ENCODE results near the gene SGCA. TPM values are rescaled to one million over a fixed set of nuclear protein-coding genes. Genes with fewer than 3 reads are reported as not detected.

The SGCA gene
- total and polyA plus RNA-seq, 5 experiments from 2014 or later = 0.71 TPM; not detected in 4

- no peak for DNase-seq
- no peak for ATAC-seq
- Mint-ChIP-seq H3K4me3 (peak overlapping the region in 6 of 10 donors; percentile 81 to 93 (median 88)), H3K36me3 (no peaks in the 10 kb centered on the region), H3K4me1 (peaks cover 8 to 49% (median 46%) of the 10 kb centered on the region in 4 donors), H3K27me3 (no peaks in the 10 kb centered on the region), H3K27ac (peak overlapping the region in 9 of 10 donors; percentile 82 to 95 (median 91)), H3K9me3 (no peaks in the 10 kb centered on the region)
- POLR2A ChIA-PET = interaction anchor here (0.7 to 7.8 kb wide), 7 partner anchors 9 to 59 kb away, joined by 3 to 90 read pairs (median 5); no protein-coding TSS in a partner anchor
Measured at GRCh38 chr17:50152736-50153135, 13.1 kb upstream of the SGCA start.

GRCh38 chr17:50153650-50154575 lies 11.9 kb upstream of the SGCA start:
- peak overlapping the region in 9 of 10 donors; percentile 53 to 89 (median 81) for H3K27ac Mint-ChIP-seq
- peaks cover 9 to 51% (median 49%) of the 10 kb centered on the region in 4 donors for H3K4me1 Mint-ChIP-seq
- no peak for DNase-seq
- H3K36me3 Mint-ChIP-seq = no peaks in the 10 kb centered on the region
- no peaks in the 10 kb centered on the region for H3K9me3 Mint-ChIP-seq
- no peak for ATAC-seq
- peak overlapping the region in 1 of 10 donors; percentile 45 for H3K4me3 Mint-ChIP-seq
- no peaks in the 10 kb centered on the region for H3K27me3 Mint-ChIP-seq
- POLR2A ChIA-PET = interaction anchor here (1.0 to 7.8 kb wide), 3 partner anchors 7 to 15 kb away, joined by 3 to 90 read pairs (median 53); no protein-coding TSS in a partner anchor

- no peaks in the 10 kb centered on the region for H3K36me3 Mint-ChIP-seq
- DNase-seq (no peak), ATAC-seq (no peak)
- no peaks in the 10 kb centered on the region for H3K27me3 Mint-ChIP-seq
- peaks cover 9 to 51% (median 49%) of the 10 kb centered on the region in 4 donors for H3K4me1 Mint-ChIP-seq
- H3K4me3 Mint-ChIP-seq = peak overlapping the region in 1 of 10 donors; percentile 45
- H3K9me3 Mint-ChIP-seq = no peaks in the 10 kb centered on the region
- POLR2A ChIA-PET = interaction anchor here (0.6 to 7.8 kb wide), 4 partner anchors 8 to 346 kb away, joined by 3 to 90 read pairs (median 4); no protein-coding TSS in a partner anchor
- peak overlapping the region in 8 of 10 donors; percentile 53 to 89 (median 82) for H3K27ac Mint-ChIP-seq
Measured at GRCh38 chr17:50154604-50155003, 11.2 kb upstream of the SGCA start.

GRCh38 chr17:50155115-50155819 lies 10.5 kb upstream of the SGCA start:
- H3K9me3 Mint-ChIP-seq = no peaks in the 10 kb centered on the region
- DNase-seq = no peak
- POLR2A ChIA-PET = interaction anchor here (0.6 to 7.8 kb wide), 3 partner anchors 9 to 345 kb away, joined by 3 to 90 read pairs (median 4); no protein-coding TSS in a partner anchor
- ATAC-seq = no peak
- no peaks in the 10 kb centered on the region for H3K27me3 Mint-ChIP-seq
- peaks cover 9 to 52% (median 49%) of the 10 kb centered on the region in 4 donors for H3K4me1 Mint-ChIP-seq
- H3K27ac Mint-ChIP-seq = peak overlapping the region in 9 of 10 donors; percentile 19 to 89 (median 81)
- H3K4me3 Mint-ChIP-seq = no peak overlapping the region
- no peaks in the 10 kb centered on the region for H3K36me3 Mint-ChIP-seq

- H3K36me3 Mint-ChIP-seq = no peaks in the 10 kb centered on the region
- H3K27me3 Mint-ChIP-seq = no peaks in the 10 kb centered on the region
- peaks cover 16 to 64% (median 54%) of the 10 kb centered on the region in 4 donors for H3K4me1 Mint-ChIP-seq
- peak in 2 of 10 donors; percentile 33 to 43 for DNase-seq
- no peaks in the 10 kb centered on the region for H3K9me3 Mint-ChIP-seq
- POLR2A ChIA-PET = interaction anchor here (1.3 to 2.5 kb wide), 2 partner anchors 10 to 18 kb away, joined by 3 to 14 read pairs; no protein-coding TSS in a partner anchor
- no peak for ATAC-seq
- peak overlapping the region in 4 of 10 donors; percentile 5 to 34 (median 16) for H3K4me3 Mint-ChIP-seq
- H3K27ac Mint-ChIP-seq = peak overlapping the region in 4 of 10 donors; percentile 40 to 85 (median 60)
Measured at GRCh38 chr17:50157891-50158290, 7.9 kb upstream of the SGCA start.

GRCh38 chr17:50161023-50161910 lies 4.5 kb upstream of the SGCA start:
- POLR2A ChIA-PET = interaction anchor here (0.7 to 2.8 kb wide), 12 partner anchors 10 to 67 kb away, joined by 3 to 53 read pairs (median 4); partner anchors contain the start of gene PPP1R9B
- peak overlapping the region; percentile 86 to 98 (median 97) for H3K27ac Mint-ChIP-seq
- H3K36me3 Mint-ChIP-seq = no peaks in the 10 kb centered on the region
- H3K4me3 Mint-ChIP-seq = peak overlapping the region; percentile 66 to 94 (median 82)
- peaks cover 22 to 50% (median 48%) of the 10 kb centered on the region in 4 donors for H3K4me1 Mint-ChIP-seq
- ATAC-seq (peak; percentile 88 to 96), DNase-seq (peak; percentile 92 to 99 (median 96))
- no peaks in the 10 kb centered on the region for H3K27me3 Mint-ChIP-seq
- H3K9me3 Mint-ChIP-seq = no peaks in the 10 kb centered on the region

- Mint-ChIP-seq H3K27ac (peak overlapping the region; percentile 86 to 98 (median 97)), H3K4me1 (peaks cover 22 to 50% (median 48%) of the 10 kb centered on the region in 4 donors), H3K9me3 (no peaks in the 10 kb centered on the region), H3K36me3 (no peaks in the 10 kb centered on the region), H3K27me3 (no peaks in the 10 kb centered on the region), H3K4me3 (peak overlapping the region; percentile 66 to 94 (median 82))
- ATAC-seq = no peak
- no peak for DNase-seq
- POLR2A ChIA-PET = interaction anchor here (0.8 to 2.8 kb wide), 11 partner anchors 10 to 68 kb away, joined by 3 to 53 read pairs (median 5); partner anchors contain the start of gene PPP1R9B
Measured at GRCh38 chr17:50161911-50162288, 3.9 kb upstream of the SGCA start.

- H3K9me3 Mint-ChIP-seq = no peaks in the 10 kb centered on the region
- DNase-seq (peak in 3 of 10 donors; percentile 37 to 66 (median 60)), ATAC-seq (peak in 1 of 2 donors; percentile 50)
- peak overlapping the region; percentile 86 to 98 (median 97) for H3K27ac Mint-ChIP-seq
- no peaks in the 10 kb centered on the region for H3K36me3 Mint-ChIP-seq
- peak overlapping the region in 9 of 10 donors; percentile 29 to 94 (median 55) for H3K4me3 Mint-ChIP-seq
- H3K27me3 Mint-ChIP-seq = no peaks in the 10 kb centered on the region
- POLR2A ChIA-PET = interaction anchor here (0.8 to 2.8 kb wide), 8 partner anchors 10 to 68 kb away, joined by 3 to 53 read pairs (median 4); partner anchors contain the start of gene PPP1R9B
- peaks cover 22 to 47% (median 44%) of the 10 kb centered on the region in 4 donors for H3K4me1 Mint-ChIP-seq
Measured at GRCh38 chr17:50162466-50163254, 3.1 kb upstream of the SGCA start.

GRCh38 chr17:50163843-50164696 lies 1.7 kb upstream of the SGCA start:
- no peak for ATAC-seq
- Mint-ChIP-seq H3K27me3 (peaks cover 0 to 1% (median 0%) of the 10 kb centered on the region in 5 donors), H3K4me3 (no peak overlapping the region), H3K4me1 (peaks cover 24 to 50% (median 42%) of the 10 kb centered on the region in 4 donors), H3K9me3 (no peaks in the 10 kb centered on the region), H3K36me3 (no peaks in the 10 kb centered on the region), H3K27ac (peak overlapping the region in 8 of 10 donors; percentile 25 to 98 (median 82))
- DNase-seq = no peak
- POLR2A ChIA-PET = interaction anchor here (0.6 to 2.5 kb wide), 4 partner anchors 12 to 293 kb away, joined by 4 to 8 read pairs (median 5); no protein-coding TSS in a partner anchor

GRCh38 chr17:50164697-50164988 lies 1.2 kb upstream of the SGCA start:
- POLR2A ChIA-PET = interaction anchor here (0.7 to 2.5 kb wide), 3 partner anchors 12 to 16 kb away, joined by 3 to 8 read pairs (median 5); partner anchors contain the start of gene PPP1R9B
- H3K9me3 Mint-ChIP-seq = no peaks in the 10 kb centered on the region
- H3K27ac Mint-ChIP-seq = peak overlapping the region in 1 of 10 donors; percentile 52
- no peak for ATAC-seq
- no peak for DNase-seq
- no peaks in the 10 kb centered on the region for H3K36me3 Mint-ChIP-seq
- H3K4me3 Mint-ChIP-seq = no peak overlapping the region
- peaks cover 28 to 56% (median 47%) of the 10 kb centered on the region in 4 donors for H3K4me1 Mint-ChIP-seq
- H3K27me3 Mint-ChIP-seq = peaks cover 0 to 4% (median 0%) of the 10 kb centered on the region in 5 donors

Measured in naive thymus-derived CD8-positive, alpha-beta T cell (primary cell).